ENCODE data around the gene PKHD1. TPM values are rescaled to one million over a fixed set of nuclear protein-coding genes. Genes with fewer than 3 reads are reported as not detected.

The PKHD1 gene
- total RNA-seq, 1 experiment from 2014 or later: 0.09 TPM

DNA sequence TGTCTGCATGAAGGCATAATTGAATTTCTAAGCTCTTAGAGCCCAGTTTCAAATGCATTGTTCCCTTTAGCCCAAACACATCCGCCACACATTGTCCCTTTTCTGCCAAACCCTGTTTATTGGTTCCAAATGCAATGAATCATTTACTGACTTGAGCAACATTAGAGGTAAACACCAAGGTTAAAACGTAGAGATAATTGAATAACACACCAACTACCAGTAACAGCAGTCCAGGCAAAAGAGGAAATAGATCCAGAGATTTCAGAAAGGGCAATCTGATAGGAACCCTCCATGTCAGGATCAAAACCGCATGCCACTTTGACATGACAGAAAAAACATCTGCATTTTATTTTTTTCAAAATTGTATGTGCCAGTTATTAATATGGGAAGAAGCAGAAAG is 114.8 kb downstream of the PKHD1 start:
- H3K9me3 Mint-ChIP-seq: no peaks in the 10 kb centered on the region
- Histone ChIP-seq H3K4ac (ENCODE audit: low read depth, low read length) (no peak overlapping the region), H2BK5ac (ENCODE audit: insufficient read length, low read length) (no peak overlapping the region), H3K4me1 (ENCODE audit: insufficient read depth, low read length) (no peaks in the 10 kb centered on the region), H3K56ac (ENCODE audit: insufficient read length, low read depth, low read length) (no peak overlapping the region), H3K23me2 (ENCODE audit: insufficient read length, low read depth, low read length, poor library complexity, severe bottlenecking) (no peaks in the 10 kb centered on the region), H2BK15ac (ENCODE audit: low read depth, low read length) (no peak overlapping the region), H4K5ac (ENCODE audit: insufficient read length, low read depth, low read length) (no peak overlapping the region), H3K27me3 (ENCODE audit: insufficient read depth, low read length) (no peaks in the 10 kb centered on the region), H3K79me2 (ENCODE audit: insufficient read depth, low read length) (no peaks in the 10 kb centered on the region), H3T11ph (ENCODE audit: low read length) (no peak overlapping the region), H2AK5ac (ENCODE audit: insufficient read length, low read length) (no peak overlapping the region), H3K4me2 (ENCODE audit: insufficient read depth, insufficient read length, low read length) (no peak overlapping the region), H3K9ac (ENCODE audit: extremely low read depth, insufficient read length, low read length) (no peak overlapping the region), H3K9me3 (ENCODE audit: control insufficient read depth, low read depth, low read length) (no peaks in the 10 kb centered on the region), H2BK20ac (ENCODE audit: low read depth, low read length, poor library complexity, severe bottlenecking) (no peak overlapping the region), H4K91ac (ENCODE audit: insufficient read length, low read depth, low read length) (no peak overlapping the region), H3K23ac (ENCODE audit: insufficient read length, low read depth, low read length) (no peak overlapping the region), H2AFZ (ENCODE audit: low read length) (no peak overlapping the region), H3K18ac (ENCODE audit: insufficient read length, low read depth, low read length) (no peak overlapping the region), H2BK12ac (ENCODE audit: insufficient read length, low read depth, low read length) (no peak overlapping the region), H4K8ac (replicated peaks; ENCODE audit: insufficient read length, low read depth, low read length) (no peak overlapping the region), H4K20me1 (ENCODE audit: control insufficient read depth, insufficient read depth, insufficient read length) (no peaks in the 10 kb centered on the region), H3K27ac (ENCODE audit: insufficient read length, low read depth, low read length) (no peak overlapping the region), H2BK120ac (ENCODE audit: low read depth, low read length, poor library complexity, severe bottlenecking) (no peak overlapping the region), H3K79me1 (ENCODE audit: insufficient read depth, low read depth, low read length, poor library complexity, severe bottlenecking) (no peaks in the 10 kb centered on the region), H3K14ac (ENCODE audit: insufficient read depth, low read length) (no peak overlapping the region)
- WGBS (ENCODE audit: extremely low coverage, insufficient read length, low lambda C conversion rate): no CpG with 5 or more reads among the region's 3 CpGs
- TF ChIP-seq, protein P1, sequence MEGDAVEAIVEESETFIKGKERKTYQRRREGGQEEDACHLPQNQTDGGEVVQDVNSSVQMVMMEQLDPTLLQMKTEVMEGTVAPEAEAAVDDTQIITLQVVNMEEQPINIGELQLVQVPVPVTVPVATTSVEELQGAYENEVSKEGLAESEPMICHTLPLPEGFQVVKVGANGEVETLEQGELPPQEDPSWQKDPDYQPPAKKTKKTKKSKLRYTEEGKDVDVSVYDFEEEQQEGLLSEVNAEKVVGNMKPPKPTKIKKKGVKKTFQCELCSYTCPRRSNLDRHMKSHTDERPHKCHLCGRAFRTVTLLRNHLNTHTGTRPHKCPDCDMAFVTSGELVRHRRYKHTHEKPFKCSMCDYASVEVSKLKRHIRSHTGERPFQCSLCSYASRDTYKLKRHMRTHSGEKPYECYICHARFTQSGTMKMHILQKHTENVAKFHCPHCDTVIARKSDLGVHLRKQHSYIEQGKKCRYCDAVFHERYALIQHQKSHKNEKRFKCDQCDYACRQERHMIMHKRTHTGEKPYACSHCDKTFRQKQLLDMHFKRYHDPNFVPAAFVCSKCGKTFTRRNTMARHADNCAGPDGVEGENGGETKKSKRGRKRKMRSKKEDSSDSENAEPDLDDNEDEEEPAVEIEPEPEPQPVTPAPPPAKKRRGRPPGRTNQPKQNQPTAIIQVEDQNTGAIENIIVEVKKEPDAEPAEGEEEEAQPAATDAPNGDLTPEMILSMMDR (conservative IDR thresholded peaks at IDR 0.05): no peak
- H3K27ac Mint-ChIP-seq: no peak overlapping the region
- no peaks in the 10 kb centered on the region for H3K4me1 Mint-ChIP-seq
- no peaks in the 10 kb centered on the region for H3K36me3 Mint-ChIP-seq (ENCODE audit: insufficient read depth in 1 of 3, low read depth in 3 of 3)
- no peak overlapping the region for H3K4me3 Mint-ChIP-seq
- H3K27me3 Mint-ChIP-seq (ENCODE audit: low read depth): no peaks in the 10 kb centered on the region
- no peak for DNase-seq
